GM12878 (cell line): ENCODE results near the gene KCNJ10. TPM values are rescaled to one million over a fixed set of nuclear protein-coding genes. Genes with fewer than 3 reads are reported as not detected.

Experiments used
- ATAC-seq: fragments of 200-7000 bp; cut with Tn5 transposase; 3 replicates; pipeline ENCODE4 v1.9.1; 2020; ENCODE audit warnings: mild to moderate bottlenecking, moderate library complexity
- BruUV-seq: library from RNA; stranded (reverse); fragments of 400-500 nt; replicated peaks from 2 replicates; lab custom pipeline; 2021; lab: Mats Ljungman, UMichigan
- CTCF ChIA-PET: fragments of 300-600 bp; sonication (Branson Sonifier 250); formaldehyde crosslinking; extraction: SDS; loops from one replicate; lab custom pipeline; 2021; ENCODE audit warnings: inconsistent platforms; lab: Yijun Ruan, JAX
- POLR2A ChIA-PET: fragments of 350-600 bp; formaldehyde crosslinking; extraction: SDS; loops from one replicate; lab custom pipeline; 2021; ENCODE audit warnings: inconsistent platforms; lab: Charles Lee
- RAD21 ChIA-PET: fragments of 300-600 bp; sonication (Branson Sonifier 250); formaldehyde crosslinking; loops from one replicate; lab custom pipeline; 2023; ENCODE audit warnings: antibody characterized with exemption; ENCODE audit not compliant: unreplicated experiment; lab: Charles Lee
- SMC1A ChIA-PET: fragments of 300-600 bp; sonication (Branson Sonifier 250); formaldehyde crosslinking; loops from one replicate; lab custom pipeline; 2023; ENCODE audit not compliant: unreplicated experiment, uncharacterized antibody; lab: Charles Lee
- DNase-seq: peaks from one replicate; pipeline ENCODE4 v3.0.0-alpha.2; 2011; ENCODE audit warnings: low read depth, low spot score
- FAIRE-seq: peaks from 3 replicates; lab custom pipeline; 2011; peaks lifted over from hg19 to GRCh38; lab: Jason Lieb, UNC
- H2AFZ ChIP-seq: 2 replicates; pipeline ENCODE4 v1.6.0; 2011; ENCODE audit warnings: low read depth, low read length, control low read depth; ENCODE audit not compliant: control insufficient read depth
- H3K27ac ChIP-seq: 2 replicates; pipeline ENCODE4 v1.5.1; 2011; ENCODE audit warnings: control low read depth; ENCODE audit not compliant: control insufficient read depth, insufficient read depth
- H3K27me3 ChIP-seq, 2 experiments: replicated peaks in 1 of 2; 2 replicates each; pipeline versions ENCODE4 v1.6.0 to v1.6.1; 2011; ENCODE audit warnings: low read length in 1 of 2; ENCODE audit not compliant: control insufficient read depth in 2 of 2, insufficient read depth in 2 of 2
- H3K36me3 ChIP-seq, 2 experiments: 2 replicates each; pipeline ENCODE4 v1.5.1; 2011; ENCODE audit warnings: low read length in 1 of 2; ENCODE audit not compliant: control insufficient read depth in 2 of 2, insufficient read depth in 2 of 2
- H3K4me1 ChIP-seq: 2 replicates; pipeline ENCODE4 v1.6.1; 2011; ENCODE audit warnings: mild to moderate bottlenecking, low read length, moderate library complexity, mixed read lengths; ENCODE audit not compliant: control insufficient read depth, insufficient read depth
- H3K4me2 ChIP-seq: 2 replicates; pipeline ENCODE4 v1.6.0; 2011; ENCODE audit warnings: control low read depth; ENCODE audit not compliant: control insufficient read depth, insufficient read depth
- H3K4me3 ChIP-seq: fragments of 200-600 bp; sonication (generic); 2 replicates; pipeline ENCODE4 v1.5.1; 2016
- H3K79me2 ChIP-seq: 2 replicates; pipeline ENCODE4 v1.6.0; 2011; ENCODE audit warnings: low read length; ENCODE audit not compliant: control insufficient read depth, insufficient read depth
- H3K9ac ChIP-seq: 2 replicates; pipeline ENCODE4 v1.8.0; 2011; ENCODE audit warnings: low read length, control low read depth, mixed read lengths; ENCODE audit not compliant: control insufficient read depth, insufficient read depth
- H3K9me3 ChIP-seq: replicated peaks from 3 replicates; pipeline ENCODE4 v1.5.1; 2011; ENCODE audit warnings: mild to moderate bottlenecking, low read length; ENCODE audit not compliant: control insufficient read depth, insufficient read depth
- H4K20me1 ChIP-seq: 2 replicates; pipeline ENCODE4 v1.6.0; 2011; ENCODE audit not compliant: control insufficient read depth, insufficient read depth
- WGBS: methylation state at CpG from one replicate; pipeline ENCODE4 v1.1.6; 2016; ENCODE audit warnings: low lambda C conversion rate; ENCODE audit not compliant: insufficient replicate concordance, insufficient coverage; ENCODE audit errors: missing lambda C conversion rate; 5-methylcytosine and 5-hydroxymethylcytosine counted together
- in situ Hi-C: fragments of 300-500 bp; cut with MboI; formaldehyde crosslinking; loops from 9 replicates; pipeline ENCODE4 v1.14.3; 2018; ENCODE audit warnings: mixed read lengths
- intact Hi-C: fragments of 100-400 bp; cut with micrococcal nuclease; formaldehyde crosslinking; loops from one replicate; pipeline ENCODE4 v1.14.2; 2022; ENCODE audit not compliant: unreplicated experiment
- polyA plus RNA-seq, 11 experiments: library from polyadenylated mRNA; depleted of rRNA in 4 of 11; unstranded in 6 of 11; stranded (reverse) in 5 of 11; fragments of >200 nt; fragmentation: Nextera tagmentation in 4 of 11; fragmentation: Illumina TruSeq in 1 of 11; extraction: Ambion mirVana in 4 of 11; extraction: Trizol in 1 of 11; gene quantifications; 1 replicate in 1 of 11; 2 replicates in 10 of 11; pipeline versions ENCODE4 v1.2.1 to v1.2.3, GENCODE V29; 2011 to 2016; ENCODE audit warnings: inconsistent platforms in 2 of 11, missing spikeins in 2 of 11, low read depth in 1 of 11
- total RNA-seq, 4 experiments: library from RNA; depleted of rRNA in 3 of 4; stranded (reverse); fragments of >200 nt in 3 of 4; fragmentation: Illumina TruSeq in 1 of 4; extraction: Trizol in 1 of 4; gene quantifications; 2 replicates each; pipeline versions ENCODE4 v1.2.1 to v1.2.3, GENCODE V29; 2013 to 2021
- TF ChIP-seq, protein P1 (sequence below): fragments of 450-650 bp; formaldehyde crosslinking; IDR thresholded peaks from 2 replicates; pipeline ENCODE4 v1.4.0; 2022; ENCODE audit warnings: mild to moderate bottlenecking, moderate library complexity
- TF ChIP-seq, protein P2 (sequence below): IDR thresholded peaks from 2 replicates; pipeline ENCODE4 v1.6.1; 2012; ENCODE audit warnings: low read length, inconsistent platforms

KCNJ10 gene
- total and polyA plus RNA-seq, 10 of the 15 experiments (the other 5 are each of a cell fraction or from before 2014, with no cell fraction given), result 0.01 to 0.29 (median 0.09) TPM; not detected in 2

DNA sequence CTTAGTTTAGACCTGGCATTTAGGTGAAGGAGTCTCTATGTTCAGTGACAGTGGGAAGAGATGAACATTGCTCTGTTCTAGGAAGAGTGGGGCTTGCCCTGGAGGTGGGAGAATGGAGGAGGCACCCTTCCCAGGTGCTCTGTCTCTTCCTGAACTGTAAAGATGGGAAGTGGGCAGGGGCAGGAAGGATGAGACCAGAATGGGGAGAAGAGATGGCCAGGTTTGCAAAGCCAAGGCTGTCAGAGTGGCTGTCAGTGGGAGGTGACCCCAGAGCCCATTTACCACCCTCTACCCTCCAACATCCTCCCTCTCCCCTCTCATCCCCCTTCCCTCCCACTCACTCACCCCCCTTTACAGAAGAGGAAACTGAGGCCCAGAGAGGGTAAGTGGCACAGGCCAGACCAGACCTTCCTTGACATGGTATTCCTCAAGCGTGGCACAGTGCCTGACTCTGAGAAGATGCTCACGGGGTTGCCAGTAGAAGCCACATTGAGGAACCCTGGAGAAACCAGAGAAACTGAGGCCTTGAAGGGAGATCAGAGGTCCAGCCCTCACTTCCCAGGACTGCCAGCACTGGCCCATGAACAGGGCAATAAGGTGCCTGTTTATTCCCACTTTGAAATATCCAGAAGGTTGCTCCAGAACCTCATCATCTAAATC is 29.9 kb upstream of the KCNJ10 start:
- H3K4me2 ChIP-seq, result no peak overlapping the region
- no peak overlapping the region for H3K27ac ChIP-seq
- no TSS peak for BruUV-seq

More for the DNA sequence above, 29.9 kb upstream of the KCNJ10 start:
- no peaks in the 10 kb centered on the region for H3K27me3 ChIP-seq
- H3K36me3 ChIP-seq, result no peaks in the 10 kb centered on the region; a peak in 1 of 4 replicates
- no peak overlapping the region for H2AFZ ChIP-seq
- 97% methylated on average over 2 of the region's 2 CpGs for WGBS
- H3K9ac ChIP-seq, result no peak overlapping the region
- in situ Hi-C loops, result loop anchor here (5.0 kb wide), 3 partner anchors 152 to 277 kb away; no protein-coding TSS in a partner anchor
- SMC1A ChIA-PET, result interaction anchor here (0.6 to 4.0 kb wide), 12 partner anchors 14 to 277 kb away, joined by 3 to 36 read pairs (median 4); no protein-coding TSS in a partner anchor
- no peaks in the 10 kb centered on the region; the same call in 1 of the 2 replicates for H4K20me1 ChIP-seq
- RAD21 ChIA-PET, result interaction anchor here (0.9 to 6.8 kb wide), 9 partner anchors 48 to 277 kb away, joined by 3 to 85 read pairs (median 4); partner anchors contain the start of gene DCAF8
- H3K79me2 ChIP-seq, result peaks cover 9% of the 10 kb centered on the region
- intact Hi-C loops, result no loop called here
- FAIRE-seq (no peak), DNase-seq (no peak), ATAC-seq (no peak)
- POLR2A ChIA-PET, result interaction anchor here (1.3 to 2.0 kb wide), 4 partner anchors 69 to 192 kb away, joined by 4 to 8 read pairs (median 4); no protein-coding TSS in a partner anchor
- CTCF ChIA-PET, result interaction anchor here (0.8 to 30.2 kb wide), 20 partner anchors 9 to 506 kb away, joined by 3 to 1035 read pairs (median 22); partner anchors contain the start of genes CASQ1, KCNJ10 and KCNJ9
- H3K4me1 ChIP-seq, result peaks cover 25% of the 10 kb centered on the region
- H3K4me3 ChIP-seq, result no peak overlapping the region
- TF ChIP-seq, protein P1, sequence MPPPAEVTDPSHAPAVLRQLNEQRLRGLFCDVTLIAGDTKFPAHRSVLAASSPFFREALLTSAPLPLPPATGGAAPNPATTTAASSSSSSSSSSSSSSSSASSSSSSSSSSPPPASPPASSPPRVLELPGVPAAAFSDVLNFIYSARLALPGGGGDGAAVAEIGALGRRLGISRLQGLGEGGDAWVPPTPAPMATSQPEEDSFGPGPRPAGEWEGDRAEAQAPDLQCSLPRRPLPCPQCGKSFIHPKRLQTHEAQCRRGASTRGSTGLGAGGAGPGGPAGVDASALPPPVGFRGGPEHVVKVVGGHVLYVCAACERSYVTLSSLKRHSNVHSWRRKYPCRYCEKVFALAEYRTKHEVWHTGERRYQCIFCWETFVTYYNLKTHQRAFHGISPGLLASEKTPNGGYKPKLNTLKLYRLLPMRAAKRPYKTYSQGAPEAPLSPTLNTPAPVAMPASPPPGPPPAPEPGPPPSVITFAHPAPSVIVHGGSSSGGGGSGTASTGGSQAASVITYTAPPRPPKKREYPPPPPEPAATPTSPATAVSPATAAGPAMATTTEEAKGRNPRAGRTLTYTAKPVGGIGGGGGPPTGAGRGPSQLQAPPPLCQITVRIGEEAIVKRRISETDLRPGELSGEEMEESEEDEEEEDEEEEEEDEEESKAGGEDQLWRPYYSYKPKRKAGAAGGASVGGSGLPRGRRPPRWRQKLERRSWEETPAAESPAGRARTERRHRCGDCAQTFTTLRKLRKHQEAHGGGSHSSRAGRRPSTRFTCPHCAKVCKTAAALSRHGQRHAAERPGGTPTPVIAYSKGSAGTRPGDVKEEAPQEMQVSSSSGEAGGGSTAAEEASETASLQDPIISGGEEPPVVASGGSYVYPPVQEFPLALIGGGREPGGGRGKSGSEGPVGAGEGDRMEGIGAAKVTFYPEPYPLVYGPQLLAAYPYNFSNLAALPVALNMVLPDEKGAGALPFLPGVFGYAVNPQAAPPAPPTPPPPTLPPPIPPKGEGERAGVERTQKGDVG (CRISPR knock-in tag), result no peak
- TF ChIP-seq, protein P2, sequence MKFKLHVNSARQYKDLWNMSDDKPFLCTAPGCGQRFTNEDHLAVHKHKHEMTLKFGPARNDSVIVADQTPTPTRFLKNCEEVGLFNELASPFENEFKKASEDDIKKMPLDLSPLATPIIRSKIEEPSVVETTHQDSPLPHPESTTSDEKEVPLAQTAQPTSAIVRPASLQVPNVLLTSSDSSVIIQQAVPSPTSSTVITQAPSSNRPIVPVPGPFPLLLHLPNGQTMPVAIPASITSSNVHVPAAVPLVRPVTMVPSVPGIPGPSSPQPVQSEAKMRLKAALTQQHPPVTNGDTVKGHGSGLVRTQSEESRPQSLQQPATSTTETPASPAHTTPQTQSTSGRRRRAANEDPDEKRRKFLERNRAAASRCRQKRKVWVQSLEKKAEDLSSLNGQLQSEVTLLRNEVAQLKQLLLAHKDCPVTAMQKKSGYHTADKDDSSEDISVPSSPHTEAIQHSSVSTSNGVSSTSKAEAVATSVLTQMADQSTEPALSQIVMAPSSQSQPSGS, result no peak
- H3K9me3 ChIP-seq, result no peaks in the 10 kb centered on the region
